Testis (tissue), 3 donors: Measurements from ENCODE around the gene RBM45. TPM values are rescaled to one million over a fixed set of nuclear protein-coding genes. Genes with fewer than 3 reads are reported as not detected.

Source experiments
- DNase-seq: peaks from one replicate; pipeline ENCODE4 v3.0.0-alpha.2; 2019
- H3K27ac ChIP-seq, 2 donors: fragments of 200-600 bp; sonication (generic); one replicate each; pipeline ENCODE4 v1.5.1; 2019
- H3K27me3 ChIP-seq: fragments of 200-600 bp; sonication (generic); one replicate; pipeline ENCODE4 v1.5.1; 2019
- H3K36me3 ChIP-seq: fragments of 200-600 bp; sonication (generic); one replicate; pipeline ENCODE4 v1.5.1; 2017; ENCODE audit warnings: low read depth; ENCODE audit errors: missing control alignments
- H3K4me1 ChIP-seq: fragments of 200-600 bp; sonication (generic); one replicate; pipeline ENCODE4 v1.5.1; 2019
- H3K4me3 ChIP-seq, 2 donors: fragments of 200-600 bp; sonication (generic); one replicate each; pipeline ENCODE4 v1.5.1; 2017 to 2019
- H3K9me3 ChIP-seq: fragments of 200-600 bp; sonication (generic); one replicate; pipeline ENCODE4 v1.5.1; 2017
- CTCF ChIP-seq, 3 experiments: fragments of 450-650 bp in 2 of 3; fragments of 200-600 bp in 1 of 3; sonication (generic) in 1 of 3; IDR thresholded peaks; one replicate each; pipeline ENCODE4 v1.5.1; 2016 to 2019; ENCODE audit warnings: antibody characterized with exemption in 3 of 3, mild to moderate bottlenecking in 2 of 3, moderate library complexity in 1 of 3
- POLR2A ChIP-seq: fragments of 450-650 bp; IDR thresholded peaks from one replicate; pipeline ENCODE4 v1.6.1; 2017; ENCODE audit warnings: antibody characterized with exemption, mild to moderate bottlenecking, moderate library complexity
- WGBS, 2 donors: methylation state at CpG; one replicate each; pipeline ENCODE4 v1.1.5; 2018; 5-methylcytosine and 5-hydroxymethylcytosine counted together
- intact Hi-C: fragments of 100-400 bp; cut with DNase I; formaldehyde crosslinking; loops from one replicate; pipeline ENCODE4 v1.15.1; 2023; ENCODE audit warnings: low total_unique reads
- polyA plus RNA-seq: library from polyadenylated mRNA; stranded (reverse); fragments of 350-450 nt; fragmentation: Illumina TruSeq; extraction: RNeasy Lipid Tissue Mini Kit (QIAGEN cat#74804); gene quantifications from one replicate; pipeline ENCODE4 v1.2.3, GENCODE V29; 2014; ENCODE audit warnings: low read depth, low replicate concordance; ENCODE audit not compliant: insufficient read depth
- total RNA-seq, 2 donors: library from RNA; depleted of rRNA; stranded (reverse); fragments of >200 nt; gene quantifications; one replicate each; pipeline ENCODE4 v1.2.3, GENCODE V29; 2016

RBM45 gene
- total and polyA plus RNA-seq, 3 donors from 2014 or later = 11.2 to 26.8 (median 18.6) TPM

GRCh38 chr2:178155524-178155923 lies 43.3 kb downstream of the RBM45 start:
- Histone ChIP-seq H3K27me3 (no peaks in the 10 kb centered on the region), H3K9me3 (no peaks in the 10 kb centered on the region), H3K36me3 (no peaks in the 10 kb centered on the region), H3K27ac (no peak overlapping the region), H3K4me1 (no peaks in the 10 kb centered on the region), H3K4me3 (no peak overlapping the region)
- WGBS, 2 donors = 100% methylated on average over 1 of the region's 1 CpG
- DNase-seq = no peak
- intact Hi-C loops = no loop called here
- TF ChIP-seq CTCF (IDR thresholded peaks at IDR 0.05) (no peak), POLR2A (no peak)

GRCh38 chr2:178157574-178157973 lies 45.3 kb downstream of the RBM45 start:
- Histone ChIP-seq H3K27ac (no peak overlapping the region), H3K9me3 (no peaks in the 10 kb centered on the region), H3K4me1 (no peaks in the 10 kb centered on the region), H3K27me3 (no peaks in the 10 kb centered on the region), H3K36me3 (no peaks in the 10 kb centered on the region), H3K4me3 (no peak overlapping the region)
- WGBS, 2 donors = 92 to 93% methylated on average over 5 of the region's 5 CpGs
- no peak for TF ChIP-seq POLR2A
- TF ChIP-seq CTCF (IDR thresholded peaks at IDR 0.05) = no peak
- no peak for DNase-seq
- intact Hi-C loops = no loop called here

GRCh38 chr2:178159966-178160365 lies 47.7 kb downstream of the RBM45 start:
- no peak for DNase-seq
- H3K4me3 ChIP-seq = no peak overlapping the region
- no peaks in the 10 kb centered on the region for H3K9me3 ChIP-seq
- intact Hi-C loops = no loop called here
- H3K27ac ChIP-seq = no peak overlapping the region
- no peaks in the 10 kb centered on the region for H3K36me3 ChIP-seq
- no peaks in the 10 kb centered on the region for H3K4me1 ChIP-seq
- H3K27me3 ChIP-seq = no peaks in the 10 kb centered on the region
- WGBS, 2 donors = 81 to 91% methylated on average over 1 of the region's 1 CpG
- TF ChIP-seq POLR2A = no peak
- TF ChIP-seq CTCF (IDR thresholded peaks at IDR 0.05) = no peak

GRCh38 chr2:178160601-178161000 lies 48.4 kb downstream of the RBM45 start:
- Histone ChIP-seq H3K27me3 (no peaks in the 10 kb centered on the region), H3K36me3 (no peaks in the 10 kb centered on the region), H3K4me1 (no peaks in the 10 kb centered on the region), H3K4me3 (no peak overlapping the region), H3K9me3 (no peaks in the 10 kb centered on the region), H3K27ac (no peak overlapping the region)
- DNase-seq = no peak
- intact Hi-C loops = no loop called here
- TF ChIP-seq POLR2A (no peak), CTCF (IDR thresholded peaks at IDR 0.05) (no peak)
- WGBS, 2 donors = 96 to 97% methylated on average over 1 of the region's 1 CpG

- TF ChIP-seq CTCF (IDR thresholded peaks at IDR 0.05) (no peak), POLR2A (no peak)
- H3K9me3 ChIP-seq = no peaks in the 10 kb centered on the region
- H3K27ac ChIP-seq = no peak overlapping the region
- H3K27me3 ChIP-seq = no peaks in the 10 kb centered on the region
- H3K4me1 ChIP-seq = no peaks in the 10 kb centered on the region
- no peak for DNase-seq
- H3K36me3 ChIP-seq = no peaks in the 10 kb centered on the region
- no peak overlapping the region for H3K4me3 ChIP-seq
- intact Hi-C loops = no loop called here
- WGBS, 2 donors = 75 to 79% methylated on average over 4 of the region's 4 CpGs
Measured at GRCh38 chr2:178163395-178163794, 51.2 kb downstream of the RBM45 start.
